Mesenchymal stem cell (in vitro differentiated cells and primary cell): Measurements from ENCODE around the gene PPL.

ENCODE experiments used
- DNase-seq: peaks from one replicate; pipeline ENCODE4 v3.0.0-alpha.2; 2013
- H2AFZ ChIP-seq: one replicate; pipeline ENCODE4 v1.6.1; 2013; ENCODE audit warnings: low read depth, mild to moderate bottlenecking, control low read depth, inconsistent platforms, low read length, moderate library complexity
- H2AK5ac ChIP-seq: 2 replicates; pipeline ENCODE4 v1.6.1; 2013; ENCODE audit warnings: low read length, moderate library complexity, mild to moderate bottlenecking, inconsistent platforms; ENCODE audit not compliant: severe bottlenecking
- H2BK120ac ChIP-seq: one replicate; pipeline ENCODE4 v1.6.1; 2013; ENCODE audit warnings: low read depth, mild to moderate bottlenecking, inconsistent platforms, low read length, moderate library complexity
- H2BK12ac ChIP-seq, 2 experiments: one replicate each; pipeline ENCODE4 v1.6.1; 2013; ENCODE audit warnings: inconsistent platforms in 2 of 2, low read length in 2 of 2, mild to moderate bottlenecking in 2 of 2, moderate library complexity in 2 of 2, control low read depth in 1 of 2
- H2BK15ac ChIP-seq: one replicate; pipeline ENCODE4 v1.6.1; 2013; ENCODE audit warnings: mild to moderate bottlenecking, low read depth, inconsistent platforms; ENCODE audit not compliant: poor library complexity, severe bottlenecking
- H2BK5ac ChIP-seq: 2 replicates; pipeline ENCODE4 v1.6.1; 2013; ENCODE audit warnings: low read depth, mild to moderate bottlenecking, low read length, control low read depth, inconsistent platforms; ENCODE audit not compliant: poor library complexity, severe bottlenecking
- H3K14ac ChIP-seq, 2 experiments: one replicate each; pipeline ENCODE4 v1.6.1; 2013; ENCODE audit warnings: inconsistent platforms in 2 of 2, low read length in 2 of 2, control low read depth in 1 of 2, mild to moderate bottlenecking in 1 of 2, moderate library complexity in 1 of 2
- H3K18ac ChIP-seq, 2 experiments: one replicate each; pipeline ENCODE4 v1.6.1; 2013; ENCODE audit warnings: inconsistent platforms in 2 of 2, low read length in 2 of 2, control low read depth in 1 of 2, low read depth in 1 of 2, mild to moderate bottlenecking in 1 of 2
- H3K23ac ChIP-seq, 2 experiments: one replicate each; pipeline ENCODE4 v1.6.1; 2013; ENCODE audit warnings: inconsistent platforms in 2 of 2, low read length in 2 of 2, mild to moderate bottlenecking in 2 of 2, moderate library complexity in 2 of 2, control low read depth in 1 of 2
- H3K27ac ChIP-seq: 2 replicates; pipeline ENCODE4 v1.5.1; 2013; ENCODE audit warnings: mild to moderate bottlenecking, moderate library complexity, low read length, control low read depth, inconsistent platforms; ENCODE audit not compliant: poor library complexity, severe bottlenecking
- H3K27me3 ChIP-seq, 2 experiments: 2 replicates each; pipeline versions ENCODE4 v1.6.1 to v1.7.0; 2013; ENCODE audit warnings: low read length in 2 of 2, mild to moderate bottlenecking in 2 of 2, moderate library complexity in 2 of 2, control low read depth in 1 of 2, inconsistent platforms in 1 of 2; ENCODE audit not compliant: control insufficient read depth in 1 of 2, insufficient read depth in 1 of 2
- H3K36me3 ChIP-seq, 2 experiments: 2 replicates each; pipeline versions ENCODE4 v1.6.1 to v1.7.0; 2013; ENCODE audit warnings: low read length in 2 of 2, control low read depth in 1 of 2, inconsistent platforms in 1 of 2, low read depth in 1 of 2, mild to moderate bottlenecking in 1 of 2; ENCODE audit not compliant: insufficient read depth in 2 of 2, control insufficient read depth in 1 of 2
- H3K4ac ChIP-seq, 2 experiments: one replicate each; pipeline ENCODE4 v1.6.1; 2013; ENCODE audit warnings: inconsistent platforms in 2 of 2, low read length in 2 of 2, mild to moderate bottlenecking in 2 of 2, moderate library complexity in 2 of 2, control low read depth in 1 of 2, low read depth in 1 of 2
- H3K4me1 ChIP-seq: 2 replicates; pipeline ENCODE4 v1.6.1; 2013; ENCODE audit warnings: low read depth, low read length, control low read depth; ENCODE audit not compliant: control insufficient read depth, insufficient read depth
- H3K4me2 ChIP-seq: 2 replicates; pipeline ENCODE4 v1.6.1; 2013; ENCODE audit warnings: low read length, mild to moderate bottlenecking, inconsistent platforms; ENCODE audit not compliant: poor library complexity, severe bottlenecking
- H3K4me3 ChIP-seq, 2 experiments: 2 replicates each; pipeline versions ENCODE4 v1.5.1 to v1.7.0; 2013; ENCODE audit warnings: low read length in 2 of 2, mild to moderate bottlenecking in 2 of 2, control low read depth in 1 of 2, low read depth in 1 of 2; ENCODE audit not compliant: insufficient read depth in 1 of 2
- H3K79me1 ChIP-seq: replicated peaks from 2 replicates; pipeline ENCODE4 v1.6.1; 2013; ENCODE audit warnings: mild to moderate bottlenecking, control low read depth, low read length, inconsistent platforms; ENCODE audit not compliant: poor library complexity, severe bottlenecking
- H3K9ac ChIP-seq: 2 replicates; pipeline ENCODE4 v1.7.0; 2013; ENCODE audit warnings: mild to moderate bottlenecking, low read length, moderate library complexity
- H3K9me3 ChIP-seq: 2 replicates; pipeline ENCODE4 v1.7.0; 2013; ENCODE audit warnings: mild to moderate bottlenecking, low read length; ENCODE audit not compliant: control insufficient read depth
- H4K8ac ChIP-seq: one replicate; pipeline ENCODE4 v1.6.1; 2013; ENCODE audit warnings: inconsistent platforms, mild to moderate bottlenecking, low read length, moderate library complexity
- H4K91ac ChIP-seq: one replicate; pipeline ENCODE4 v1.6.1; 2013; ENCODE audit warnings: mild to moderate bottlenecking, low read length, inconsistent platforms
- WGBS: methylation state at CpG from one replicate; pipeline ENCODE4 v1.1.7; 2013; ENCODE audit warnings: mixed read lengths; 5-methylcytosine and 5-hydroxymethylcytosine counted together

The PPL gene

DNA sequence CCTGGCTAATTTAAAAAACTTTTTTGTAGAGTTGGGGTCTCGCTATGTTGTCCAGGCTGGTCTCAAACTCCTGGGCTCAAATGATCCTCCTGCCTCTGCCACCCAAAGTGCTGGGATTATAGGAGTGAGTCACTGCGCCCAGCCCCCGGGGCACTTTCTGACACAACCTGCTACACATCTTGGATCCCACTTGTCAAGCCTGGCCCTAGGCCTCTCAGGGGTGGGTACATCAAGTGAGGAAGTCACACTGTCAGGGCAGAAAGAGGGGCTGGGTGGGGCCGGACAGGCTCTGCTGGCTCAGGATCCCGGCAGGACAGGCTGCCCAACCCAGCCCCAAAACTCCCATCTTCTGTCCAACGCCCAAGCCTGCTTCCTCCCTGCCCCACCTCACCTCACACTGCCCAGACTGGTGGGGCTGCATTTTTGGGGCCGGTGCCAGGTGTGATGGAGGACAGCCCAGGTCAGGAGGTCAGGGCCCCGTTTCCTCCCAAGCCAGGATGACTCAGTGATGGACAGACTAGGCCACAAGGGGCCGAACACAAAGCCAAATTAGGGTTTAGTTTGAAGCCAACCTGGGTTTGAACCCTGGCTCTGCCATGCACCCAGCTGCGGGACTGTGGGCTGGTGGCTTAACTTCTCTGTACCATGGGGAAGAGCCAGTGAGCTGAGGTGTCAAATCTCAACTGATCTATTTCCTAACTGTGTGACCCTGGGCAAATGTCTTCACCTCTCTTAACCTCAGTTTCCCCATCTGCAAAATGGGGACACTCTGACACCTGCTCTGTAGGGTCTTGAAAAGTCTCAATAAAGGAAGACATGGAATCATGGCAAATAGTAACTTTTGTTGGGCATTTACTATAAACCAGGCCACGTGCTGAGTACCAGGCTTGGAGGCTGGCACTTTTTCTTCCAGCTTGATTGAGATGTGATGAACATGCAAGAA is 8.9 kb upstream of the PPL start:
- Histone ChIP-seq H3K36me3 (no peaks in the 10 kb centered on the region), H2BK120ac (peak overlapping the region; percentile 55), H2BK15ac (peak overlapping the region; percentile 77), H3K14ac (no peak overlapping the region), H3K23ac (no peak overlapping the region), H3K4me1 (peaks cover 50% of the 10 kb centered on the region), H3K4ac (peak overlapping the region; percentile 35 to 43), H3K4me2 (no peak overlapping the region), H4K91ac (no peak overlapping the region), H3K27ac (peak overlapping the region; percentile 67), H3K27me3 (no peaks in the 10 kb centered on the region), H2BK5ac (peak overlapping the region; percentile 63), H2AK5ac (peak overlapping the region; percentile 60), H3K4me3 (no peak overlapping the region), H4K8ac (peak overlapping the region; percentile 19), H3K9ac (peak overlapping the region; percentile 48), H2BK12ac (peak overlapping the region; percentile 46 to 49), H3K9me3 (no peaks in the 10 kb centered on the region), H2AFZ (no peak overlapping the region), H3K18ac (peak overlapping the region; percentile 40 to 64), H3K79me1 (no peaks in the 10 kb centered on the region)
- WGBS, result 51% methylated on average over 9 of the region's 11 CpGs
- DNase-seq, result peak; percentile 62

DNA sequence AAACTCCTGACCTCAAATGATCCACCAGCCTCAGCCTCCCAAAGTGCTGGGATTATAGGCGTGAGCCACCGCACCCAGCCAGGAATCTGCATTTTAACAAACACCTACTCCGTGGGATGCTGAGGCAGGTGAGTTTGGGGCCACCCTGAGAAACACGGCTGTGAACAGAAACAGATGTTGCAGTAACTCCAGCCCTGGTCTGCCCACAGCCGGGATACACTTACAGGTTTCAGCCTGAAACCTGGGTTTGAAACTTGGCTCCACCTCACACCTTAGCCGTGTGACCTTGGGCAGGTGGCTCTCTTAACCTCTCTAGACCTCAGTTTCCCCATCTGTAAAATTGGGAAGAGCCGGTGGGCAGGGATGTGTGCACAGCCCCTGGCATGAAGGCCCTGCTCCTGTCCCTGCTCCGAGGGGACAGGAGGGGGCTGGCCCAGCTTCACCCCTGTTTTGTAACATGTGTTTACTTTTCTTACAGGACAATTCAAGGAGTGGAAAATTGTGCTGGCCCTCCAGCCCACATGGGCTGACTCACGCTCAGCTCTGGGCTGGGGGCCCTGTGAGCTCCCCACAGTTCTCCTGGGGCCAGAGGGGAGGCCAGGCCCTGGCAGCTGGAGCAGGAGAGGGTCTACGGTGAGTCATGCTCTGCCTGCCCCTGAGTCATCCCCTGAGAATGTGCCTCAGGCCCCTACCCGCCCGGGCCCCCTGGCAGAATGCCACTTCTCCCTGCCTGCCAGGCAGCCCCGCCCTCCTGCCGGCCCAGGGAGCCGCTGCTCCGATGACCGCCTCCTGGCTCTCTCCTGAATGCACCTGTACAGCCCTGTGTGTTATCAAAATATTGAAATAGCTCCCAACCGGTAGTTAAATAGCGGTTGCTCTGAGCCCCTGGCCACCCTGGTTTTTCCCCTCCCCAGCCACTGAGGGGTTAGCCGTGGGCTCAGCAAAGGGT is 7.7 kb upstream of the PPL start:
- Histone ChIP-seq H2BK15ac (peak overlapping the region; percentile 85), H3K27me3 (no peaks in the 10 kb centered on the region), H3K18ac (peak overlapping the region; percentile 85 to 86), H2BK12ac (peak overlapping the region; percentile 6 to 95), H3K4me2 (peak overlapping the region; percentile 61), H3K14ac (peak overlapping the region in 1 of 2 experiments; percentile 36), H3K9ac (peak overlapping the region; percentile 86), H3K4ac (peak overlapping the region; percentile 30 to 45), H3K9me3 (no peaks in the 10 kb centered on the region), H2BK120ac (peak overlapping the region; percentile 55), H3K23ac (no peak overlapping the region), H4K8ac (peak overlapping the region; percentile 24), H3K4me3 (peak overlapping the region in 1 of 2 experiments; percentile 39), H2AFZ (no peak overlapping the region), H3K4me1 (peaks cover 54% of the 10 kb centered on the region), H4K91ac (peak overlapping the region; percentile 8), H2BK5ac (peak overlapping the region; percentile 63), H2AK5ac (peak overlapping the region; percentile 60), H3K79me1 (no peaks in the 10 kb centered on the region), H3K27ac (peak overlapping the region; percentile 94), H3K36me3 (no peaks in the 10 kb centered on the region)
- WGBS, result 25% methylated on average over 20 of the region's 20 CpGs
- peak; percentile 98 for DNase-seq

DNA sequence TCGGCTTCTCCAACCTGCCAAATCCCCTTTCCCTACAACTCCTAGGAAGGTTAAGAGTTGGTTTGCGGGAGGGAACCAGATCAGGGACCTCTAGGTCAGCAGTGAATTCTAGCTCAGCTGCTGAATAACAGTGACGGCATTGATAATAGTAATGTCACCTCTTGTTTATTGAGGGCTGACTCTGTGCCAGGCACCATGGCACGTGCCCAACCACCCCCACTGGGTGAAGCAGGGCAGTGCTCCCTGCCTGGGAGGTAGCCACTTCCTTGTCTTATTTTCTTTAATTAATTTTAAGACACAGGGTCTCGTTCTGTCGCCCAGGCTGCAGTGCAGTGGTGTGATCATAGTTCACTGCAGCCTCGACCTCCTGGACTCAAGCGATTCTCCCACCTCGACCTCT is 5.5 kb upstream of the PPL start:
- Histone ChIP-seq H3K4me3 (peak overlapping the region in 1 of 2 experiments; percentile 40), H4K8ac (peak overlapping the region; percentile 57), H3K9ac (peak overlapping the region; percentile 86), H3K14ac (peak overlapping the region in 1 of 2 experiments; percentile 56), H3K79me1 (no peaks in the 10 kb centered on the region), H3K4ac (peak overlapping the region in 1 of 2 experiments; percentile 92), H2BK5ac (peak overlapping the region; percentile 80), H2BK15ac (peak overlapping the region; percentile 15), H2AK5ac (peak overlapping the region; percentile 99), H2BK12ac (peak overlapping the region in 1 of 2 experiments; percentile 97), H3K27me3 (no peaks in the 10 kb centered on the region), H3K4me1 (peaks cover 47% of the 10 kb centered on the region), H2BK120ac (peak overlapping the region; percentile 80), H4K91ac (no peak overlapping the region), H3K27ac (peak overlapping the region; percentile 94), H3K18ac (peak overlapping the region; percentile 50 to 86), H3K4me2 (no peak overlapping the region), H3K23ac (no peak overlapping the region), H2AFZ (no peak overlapping the region), H3K9me3 (no peaks in the 10 kb centered on the region), H3K36me3 (no peaks in the 10 kb centered on the region)
- DNase-seq, result no peak
- 73% methylated on average over 8 of the region's 9 CpGs for WGBS
